GM06990 (cell line): Measurements from ENCODE around the gene PIKFYVE.
A peak's percentile ranks its signal among the peaks of the same experiment; 100 is the strongest.

Experiments
- DNase-seq: peaks from one replicate; pipeline ENCODE4 v3.0.0-alpha.2; 2011; ENCODE audit not compliant: insufficient read length; ENCODE audit errors: extremely low read depth
- H3K27me3 ChIP-seq: replicated peaks from 2 replicates; pipeline ENCODE4 v1.6.0; 2011; ENCODE audit warnings: low read length; ENCODE audit not compliant: control insufficient read depth, insufficient read depth
- H3K36me3 ChIP-seq: 2 replicates; pipeline ENCODE4 v1.5.1; 2011; ENCODE audit warnings: low read length; ENCODE audit not compliant: control insufficient read depth, insufficient read depth
- H3K4me3 ChIP-seq: replicated peaks from 2 replicates; pipeline ENCODE4 v1.5.1; 2011; ENCODE audit warnings: low read depth, mild to moderate bottlenecking, control low read depth, low read length
- TF ChIP-seq, protein P1 (sequence below): IDR thresholded peaks from 2 replicates; pipeline ENCODE4 v1.5.1; 2011; ENCODE audit warnings: low read length, control low read depth, mild to moderate bottlenecking, inconsistent platforms; ENCODE audit not compliant: insufficient read depth, poor library complexity, severe bottlenecking

The PIKFYVE gene

DNA sequence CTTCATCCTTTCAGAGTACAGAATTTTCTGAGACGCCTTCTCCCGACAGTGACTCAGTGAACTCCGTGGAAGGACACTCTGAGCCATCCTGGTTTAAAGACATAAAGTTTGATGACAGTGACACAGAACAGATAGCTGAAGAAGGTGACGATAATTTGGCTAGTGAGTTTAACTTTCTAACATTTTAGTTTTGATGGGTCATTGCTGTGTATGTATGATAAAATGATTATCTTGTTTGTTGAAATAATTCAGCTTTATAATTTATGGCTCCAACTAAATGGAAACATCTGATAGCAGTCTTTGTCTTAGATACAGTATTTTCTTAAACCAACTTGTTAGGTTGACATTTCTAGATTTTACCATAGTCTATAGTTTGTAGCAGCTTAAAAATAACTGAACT lies 38.1 kb downstream of the PIKFYVE start:
- DNase-seq: no peak
- Histone ChIP-seq H3K27me3 (no peaks in the 10 kb centered on the region), H3K4me3 (no peak overlapping the region), H3K36me3 (peaks cover 5% of the 10 kb centered on the region)
- TF ChIP-seq, protein P1, sequence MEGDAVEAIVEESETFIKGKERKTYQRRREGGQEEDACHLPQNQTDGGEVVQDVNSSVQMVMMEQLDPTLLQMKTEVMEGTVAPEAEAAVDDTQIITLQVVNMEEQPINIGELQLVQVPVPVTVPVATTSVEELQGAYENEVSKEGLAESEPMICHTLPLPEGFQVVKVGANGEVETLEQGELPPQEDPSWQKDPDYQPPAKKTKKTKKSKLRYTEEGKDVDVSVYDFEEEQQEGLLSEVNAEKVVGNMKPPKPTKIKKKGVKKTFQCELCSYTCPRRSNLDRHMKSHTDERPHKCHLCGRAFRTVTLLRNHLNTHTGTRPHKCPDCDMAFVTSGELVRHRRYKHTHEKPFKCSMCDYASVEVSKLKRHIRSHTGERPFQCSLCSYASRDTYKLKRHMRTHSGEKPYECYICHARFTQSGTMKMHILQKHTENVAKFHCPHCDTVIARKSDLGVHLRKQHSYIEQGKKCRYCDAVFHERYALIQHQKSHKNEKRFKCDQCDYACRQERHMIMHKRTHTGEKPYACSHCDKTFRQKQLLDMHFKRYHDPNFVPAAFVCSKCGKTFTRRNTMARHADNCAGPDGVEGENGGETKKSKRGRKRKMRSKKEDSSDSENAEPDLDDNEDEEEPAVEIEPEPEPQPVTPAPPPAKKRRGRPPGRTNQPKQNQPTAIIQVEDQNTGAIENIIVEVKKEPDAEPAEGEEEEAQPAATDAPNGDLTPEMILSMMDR: no peak

DNA sequence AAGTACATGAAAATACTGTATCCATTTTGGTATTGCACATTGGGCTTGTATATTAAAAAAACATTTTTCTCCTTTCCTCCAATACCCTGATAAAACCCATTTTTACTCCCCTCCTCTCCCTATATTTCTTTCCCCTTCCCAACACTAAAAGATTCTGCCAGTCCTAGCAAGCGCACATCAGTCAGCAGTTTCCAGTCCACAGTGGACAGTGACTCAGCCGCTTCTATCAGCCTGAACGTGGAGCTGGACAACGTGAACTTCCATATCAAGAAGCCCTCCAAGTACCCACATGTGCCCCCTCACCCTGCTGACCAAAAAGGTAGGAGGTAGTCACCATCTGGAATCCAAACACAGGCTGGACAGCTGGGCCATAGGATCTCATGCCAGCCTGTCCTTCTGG lies 38.6 kb downstream of the PIKFYVE start:
- peaks cover 5% of the 10 kb centered on the region for H3K36me3 ChIP-seq
- TF ChIP-seq, protein P1: no peak

DNA sequence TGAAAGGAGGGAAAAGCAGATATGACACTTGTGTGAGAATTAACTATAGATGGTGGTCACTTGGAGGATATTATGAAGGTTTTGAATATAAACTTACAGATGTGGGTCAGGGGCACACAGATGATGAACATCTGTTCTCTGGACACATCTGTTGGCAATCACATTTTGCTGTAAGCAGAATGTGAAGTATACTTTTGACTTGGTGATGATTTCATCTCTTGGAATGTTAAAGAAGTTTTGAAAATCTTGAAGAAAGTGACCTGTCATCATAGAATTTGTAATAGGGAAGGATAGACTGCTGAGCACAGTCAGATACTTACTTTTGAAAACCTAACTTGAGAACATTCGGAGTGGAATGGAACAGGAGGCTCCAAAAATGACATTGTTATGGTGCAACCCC lies 40.2 kb downstream of the PIKFYVE start:
- TF ChIP-seq, protein P1: no peak
- no peaks in the 10 kb centered on the region for H3K27me3 ChIP-seq
- H3K36me3 ChIP-seq: peaks cover 4% of the 10 kb centered on the region
- no peak for DNase-seq
- no peak overlapping the region for H3K4me3 ChIP-seq

More for the DNA sequence above, 38.6 kb downstream of the PIKFYVE start:
- H3K4me3 ChIP-seq: no peak overlapping the region
- H3K27me3 ChIP-seq: no peaks in the 10 kb centered on the region
- DNase-seq: no peak

DNA sequence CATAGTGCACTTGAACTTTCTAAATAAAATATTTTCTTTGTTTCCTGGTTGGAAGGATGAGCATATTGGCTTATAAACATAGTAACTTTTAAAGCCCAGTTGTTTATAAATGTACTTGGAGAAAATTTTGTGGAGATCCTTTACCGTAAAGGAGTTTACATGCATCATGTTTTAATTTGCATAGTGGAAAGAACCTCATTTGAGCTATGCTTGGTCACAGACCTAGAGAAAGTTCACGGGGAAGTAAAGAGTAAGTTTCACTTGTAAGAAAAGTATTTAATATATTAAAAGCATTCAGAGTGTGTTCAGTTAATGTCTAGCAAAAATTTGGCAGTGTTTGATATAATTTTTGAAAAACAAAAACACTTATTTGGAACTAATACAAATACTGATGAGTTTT lies 45.3 kb downstream of the PIKFYVE start:
- H3K4me3 ChIP-seq: peak overlapping the region; percentile 50
- no peaks in the 10 kb centered on the region for H3K27me3 ChIP-seq
- DNase-seq: no peak
- no peaks in the 10 kb centered on the region for H3K36me3 ChIP-seq
- TF ChIP-seq, protein P1: no peak

DNA sequence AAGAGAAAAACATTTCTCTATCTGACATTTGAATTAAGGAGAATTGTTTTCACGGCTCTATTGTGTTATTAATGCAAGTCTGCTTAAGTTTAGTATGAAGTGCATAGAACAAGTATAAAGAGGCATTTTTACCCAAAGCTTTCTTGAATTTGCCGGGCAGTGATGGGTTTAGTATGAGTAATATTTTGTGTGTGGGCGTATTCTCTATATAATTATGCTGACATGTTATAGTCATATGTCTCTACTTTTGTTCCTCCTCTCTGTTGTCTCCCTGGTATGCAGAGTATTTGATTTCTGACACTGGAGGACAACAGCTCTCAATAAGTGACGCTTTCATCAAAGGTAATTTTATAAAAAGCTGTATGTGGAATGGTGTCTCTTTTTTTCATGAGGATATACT lies 45.9 kb downstream of the PIKFYVE start:
- no peaks in the 10 kb centered on the region for H3K36me3 ChIP-seq
- peak overlapping the region; percentile 50 for H3K4me3 ChIP-seq
- DNase-seq: no peak
- H3K27me3 ChIP-seq: no peaks in the 10 kb centered on the region
- TF ChIP-seq, protein P1: no peak
